ENCODE data around the gene PER3.
A peak's percentile ranks its signal among the peaks of the same experiment; 100 is the strongest.

PER3 gene

GRCh38 chr1:7813677-7814373 is 29.7 kb downstream of the PER3 start:
- no peak overlapping the region for H3K4me3 ChIP-seq (ENCODE audit: low read depth, low read length)
- TF ChIP-seq CTCF (IDR thresholded peaks at IDR 0.05; ENCODE audit: low read depth, low read length), result no peak
- in situ Hi-C loops (cut with HindIII; ENCODE audit: low sequenced_read_pairs), result no loop called here
- no peak for DNase-seq (ENCODE audit: low read depth, low spot score)

- no peak overlapping the region for H3K4me3 ChIP-seq (ENCODE audit: low read depth, low read length)
- no peak for TF ChIP-seq CTCF (IDR thresholded peaks at IDR 0.05; ENCODE audit: low read depth, low read length)
- DNase-seq (ENCODE audit: low read depth, low spot score), result no peak
- in situ Hi-C loops (cut with HindIII; ENCODE audit: low sequenced_read_pairs), result no loop called here
Measured at GRCh38 chr1:7821282-7821681, 37.2 kb downstream of the PER3 start.

- DNase-seq (ENCODE audit: low read depth, low spot score), result no peak
- in situ Hi-C loops (cut with HindIII; ENCODE audit: low sequenced_read_pairs), result no loop called here
- no peak overlapping the region for H3K4me3 ChIP-seq (ENCODE audit: low read depth, low read length)
- TF ChIP-seq CTCF (IDR thresholded peaks at IDR 0.05; ENCODE audit: low read depth, low read length), result no peak
Measured at GRCh38 chr1:7824701-7825100, 40.6 kb downstream of the PER3 start.

GRCh38 chr1:7826363-7826762 is 42.3 kb downstream of the PER3 start:
- no peak overlapping the region for H3K4me3 ChIP-seq (ENCODE audit: low read depth, low read length)
- in situ Hi-C loops (cut with HindIII; ENCODE audit: low sequenced_read_pairs), result no loop called here
- no peak for DNase-seq (ENCODE audit: low read depth, low spot score)
- no peak for TF ChIP-seq CTCF (IDR thresholded peaks at IDR 0.05; ENCODE audit: low read depth, low read length)

- in situ Hi-C loops (cut with HindIII; ENCODE audit: low sequenced_read_pairs), result no loop called here
- no peak for DNase-seq (ENCODE audit: low read depth, low spot score)
- no peak for TF ChIP-seq CTCF (IDR thresholded peaks at IDR 0.05; ENCODE audit: low read depth, low read length)
- H3K4me3 ChIP-seq (ENCODE audit: low read depth, low read length), result peak overlapping the region; percentile 37
Measured at GRCh38 chr1:7827126-7827955, 43.2 kb downstream of the PER3 start.

GRCh38 chr1:7831458-7831857 is 47.4 kb downstream of the PER3 start:
- H3K4me3 ChIP-seq (ENCODE audit: low read depth, low read length), result no peak overlapping the region
- no peak for DNase-seq (ENCODE audit: low read depth, low spot score)
- in situ Hi-C loops (cut with HindIII; ENCODE audit: low sequenced_read_pairs), result no loop called here
- TF ChIP-seq CTCF (IDR thresholded peaks at IDR 0.05; ENCODE audit: low read depth, low read length), result no peak
